ENCODE results near the gene INSR.
"Not testable (repeated sequence)": the region's sequence is repeated elsewhere in the genome, so short reads cannot be mapped to it uniquely, and the experiment has no call there.

The INSR gene

DNA sequence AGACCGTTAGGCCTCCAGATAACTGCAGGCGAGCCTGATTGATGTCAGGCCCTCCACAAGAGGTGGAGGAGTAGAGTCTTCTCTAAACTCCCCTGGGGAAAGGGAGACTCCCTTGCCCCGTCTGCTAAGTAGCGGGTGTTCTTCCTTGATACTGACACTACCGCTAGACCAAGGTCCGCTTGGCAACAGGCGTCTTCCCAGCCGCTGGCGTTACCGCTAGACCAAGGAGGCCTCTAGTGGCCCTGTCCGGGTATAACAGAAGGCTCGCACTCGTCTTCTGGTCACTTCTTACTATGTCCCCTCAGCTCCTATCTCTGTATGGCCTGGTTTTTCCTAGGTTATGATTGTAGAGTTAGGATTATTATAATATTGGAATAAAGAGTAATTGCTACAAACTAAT, 227.1 kb downstream of the INSR start:
- CTCF ChIA-PET; H3K9me3 ChIP-seq (ENCODE audit: control insufficient read depth, insufficient read depth, low read depth, low read length); H3K27ac ChIP-seq (ENCODE audit: extremely low read depth, low read depth, low read length); POLR2A ChIA-PET; H3K4me1 ChIP-seq (ENCODE audit: control insufficient read depth, insufficient read depth, low read length); H3K4me3 ChIP-seq (ENCODE audit: low read depth, low read length): not testable (repeated sequence)
- peaks cover 0 to 11% of the 10 kb centered on the region in 2 experiments; a peak in 2 of 3 replicates for H3K36me3 ChIP-seq (ENCODE audit: control insufficient read depth in 2 of 2, insufficient read depth in 1 of 2, low read length in 2 of 2)

DNA sequence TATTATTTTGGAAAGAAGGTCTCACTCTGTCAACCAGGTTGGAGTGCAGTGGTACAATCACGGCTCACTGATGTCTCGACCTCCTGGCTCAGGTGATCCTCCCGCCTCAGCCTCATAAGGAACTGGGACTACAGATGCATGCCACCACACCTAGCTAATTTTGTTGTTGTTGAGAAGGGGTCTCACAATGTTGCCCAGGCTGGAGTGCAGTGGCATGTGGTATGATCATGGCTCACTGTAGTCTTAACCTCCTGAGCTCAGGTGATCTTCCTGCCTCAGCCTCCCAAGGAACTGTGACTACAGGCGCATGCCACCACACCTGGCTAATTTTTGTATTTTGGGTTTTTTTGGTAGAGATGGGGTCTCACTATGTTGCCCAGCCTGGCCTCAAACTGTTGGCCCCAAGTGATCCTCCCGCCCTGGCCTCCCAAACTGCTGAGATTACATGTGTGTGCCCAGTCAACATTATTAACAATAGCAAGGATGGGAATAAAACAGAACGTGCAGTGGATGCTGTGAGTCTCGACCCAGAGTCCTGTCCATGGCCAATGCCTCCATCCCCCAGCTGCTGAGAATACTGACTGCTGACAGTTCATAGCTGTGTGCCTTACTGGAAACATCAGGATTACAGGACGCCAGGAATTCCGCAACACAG, 230.3 kb downstream of the INSR start:
- CTCF ChIA-PET: interaction anchor here (1.6 kb wide), 1 partner anchor 290 kb away, joined by 4 read pairs; no protein-coding TSS in a partner anchor

DNA sequence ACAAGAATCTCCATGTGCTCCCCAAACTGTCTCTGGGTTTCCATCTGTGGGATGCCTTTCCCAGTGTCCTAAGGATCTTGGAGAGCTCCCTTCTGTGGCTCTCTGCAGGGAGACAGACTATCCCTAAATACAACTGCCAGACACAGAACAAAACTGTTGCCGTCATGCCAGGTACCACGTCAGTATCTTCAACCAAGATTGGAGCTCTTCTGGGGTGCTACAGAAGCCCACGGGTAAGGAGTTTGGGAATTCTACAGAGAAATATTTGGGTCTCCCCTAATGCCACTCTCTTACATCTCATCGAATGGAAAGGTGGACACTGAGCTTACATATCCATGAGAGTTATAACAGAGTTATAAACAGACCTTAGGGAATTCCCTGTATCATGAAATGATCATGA, 230.9 kb downstream of the INSR start:
- H3K9me3 ChIP-seq (ENCODE audit: control insufficient read depth, insufficient read depth, low read depth, low read length): no peaks in the 10 kb centered on the region
- no peak overlapping the region for H3K27ac ChIP-seq (ENCODE audit: extremely low read depth, low read depth, low read length)
- TF ChIP-seq ZNF529 (tag by site-specific recombination; IDR thresholded peaks at IDR 0.05; ENCODE audit: insufficient replicate concordance) (no peak), ZNF19 (tag by site-specific recombination; IDR thresholded peaks at IDR 0.05; ENCODE audit: low read depth) (no peak)
- TF ChIP-seq, protein P1, sequence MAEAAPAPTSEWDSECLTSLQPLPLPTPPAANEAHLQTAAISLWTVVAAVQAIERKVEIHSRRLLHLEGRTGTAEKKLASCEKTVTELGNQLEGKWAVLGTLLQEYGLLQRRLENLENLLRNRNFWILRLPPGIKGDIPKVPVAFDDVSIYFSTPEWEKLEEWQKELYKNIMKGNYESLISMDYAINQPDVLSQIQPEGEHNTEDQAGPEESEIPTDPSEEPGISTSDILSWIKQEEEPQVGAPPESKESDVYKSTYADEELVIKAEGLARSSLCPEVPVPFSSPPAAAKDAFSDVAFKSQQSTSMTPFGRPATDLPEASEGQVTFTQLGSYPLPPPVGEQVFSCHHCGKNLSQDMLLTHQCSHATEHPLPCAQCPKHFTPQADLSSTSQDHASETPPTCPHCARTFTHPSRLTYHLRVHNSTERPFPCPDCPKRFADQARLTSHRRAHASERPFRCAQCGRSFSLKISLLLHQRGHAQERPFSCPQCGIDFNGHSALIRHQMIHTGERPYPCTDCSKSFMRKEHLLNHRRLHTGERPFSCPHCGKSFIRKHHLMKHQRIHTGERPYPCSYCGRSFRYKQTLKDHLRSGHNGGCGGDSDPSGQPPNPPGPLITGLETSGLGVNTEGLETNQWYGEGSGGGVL (tag by site-specific recombination; IDR thresholded peaks at IDR 0.05): no peak
- TF ChIP-seq, protein P2, sequence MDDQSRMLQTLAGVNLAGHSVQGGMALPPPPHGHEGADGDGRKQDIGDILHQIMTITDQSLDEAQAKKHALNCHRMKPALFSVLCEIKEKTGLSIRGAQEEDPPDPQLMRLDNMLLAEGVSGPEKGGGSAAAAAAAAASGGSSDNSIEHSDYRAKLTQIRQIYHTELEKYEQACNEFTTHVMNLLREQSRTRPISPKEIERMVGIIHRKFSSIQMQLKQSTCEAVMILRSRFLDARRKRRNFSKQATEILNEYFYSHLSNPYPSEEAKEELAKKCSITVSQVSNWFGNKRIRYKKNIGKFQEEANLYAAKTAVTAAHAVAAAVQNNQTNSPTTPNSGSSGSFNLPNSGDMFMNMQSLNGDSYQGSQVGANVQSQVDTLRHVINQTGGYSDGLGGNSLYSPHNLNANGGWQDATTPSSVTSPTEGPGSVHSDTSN (CRISPR knock-in tag; IDR thresholded peaks at IDR 0.05): no peak
- ChIA-PET POLR2A (interaction anchor here (0.6 kb wide), 1 partner anchor 513 kb away, joined by 6 read pairs; no protein-coding TSS in a partner anchor), CTCF (interaction anchor here (0.5 to 1.6 kb wide), 2 partner anchors 38 to 291 kb away, joined by 3 to 4 read pairs; no protein-coding TSS in a partner anchor)
- no peaks in the 10 kb centered on the region for H3K36me3 ChIP-seq (ENCODE audit: control insufficient read depth in 2 of 2, insufficient read depth in 1 of 2, low read length in 2 of 2)
- H3K4me3 ChIP-seq (ENCODE audit: low read depth, low read length): no peak overlapping the region
- H3K4me1 ChIP-seq (ENCODE audit: control insufficient read depth, insufficient read depth, low read length): no peaks in the 10 kb centered on the region

More for the DNA sequence above, 230.3 kb downstream of the INSR start:
- H3K36me3 ChIP-seq (ENCODE audit: control insufficient read depth in 2 of 2, insufficient read depth in 1 of 2, low read length in 2 of 2): no peaks in the 10 kb centered on the region
- H3K4me3 ChIP-seq (ENCODE audit: low read depth, low read length): no peak overlapping the region
- H3K9me3 ChIP-seq (ENCODE audit: control insufficient read depth, insufficient read depth, low read depth, low read length): no peaks in the 10 kb centered on the region
- no peaks in the 10 kb centered on the region for H3K4me1 ChIP-seq (ENCODE audit: control insufficient read depth, insufficient read depth, low read length)
- H3K27ac ChIP-seq (ENCODE audit: extremely low read depth, low read depth, low read length): no peak overlapping the region
- POLR2A ChIA-PET: interaction anchor here (0.6 kb wide), 1 partner anchor 514 kb away, joined by 6 read pairs; no protein-coding TSS in a partner anchor
- TF ChIP-seq, protein P3, sequence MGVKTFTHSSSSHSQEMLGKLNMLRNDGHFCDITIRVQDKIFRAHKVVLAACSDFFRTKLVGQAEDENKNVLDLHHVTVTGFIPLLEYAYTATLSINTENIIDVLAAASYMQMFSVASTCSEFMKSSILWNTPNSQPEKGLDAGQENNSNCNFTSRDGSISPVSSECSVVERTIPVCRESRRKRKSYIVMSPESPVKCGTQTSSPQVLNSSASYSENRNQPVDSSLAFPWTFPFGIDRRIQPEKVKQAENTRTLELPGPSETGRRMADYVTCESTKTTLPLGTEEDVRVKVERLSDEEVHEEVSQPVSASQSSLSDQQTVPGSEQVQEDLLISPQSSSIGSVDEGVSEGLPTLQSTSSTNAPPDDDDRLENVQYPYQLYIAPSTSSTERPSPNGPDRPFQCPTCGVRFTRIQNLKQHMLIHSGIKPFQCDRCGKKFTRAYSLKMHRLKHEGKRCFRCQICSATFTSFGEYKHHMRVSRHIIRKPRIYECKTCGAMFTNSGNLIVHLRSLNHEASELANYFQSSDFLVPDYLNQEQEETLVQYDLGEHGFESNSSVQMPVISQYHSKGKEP (tag by site-specific recombination; IDR thresholded peaks at IDR 0.05): no peak
- TF ChIP-seq SCRT2 (tag by site-specific recombination; IDR thresholded peaks at IDR 0.05): no peak
- peak; percentile 61; the same call in 1 of the 2 replicates for TF ChIP-seq ZNF121 (tag by site-specific recombination; IDR thresholded peaks at IDR 0.05)
- no peak for TF ChIP-seq ZNF707 (tag by site-specific recombination; IDR thresholded peaks at IDR 0.05)
